ENCODE measurements around the gene TOP1.
"Not testable (repeated sequence)": the region's sequence is repeated elsewhere in the genome, so short reads cannot be mapped to it uniquely, and the experiment has no call there.

Gene TOP1

DNA sequence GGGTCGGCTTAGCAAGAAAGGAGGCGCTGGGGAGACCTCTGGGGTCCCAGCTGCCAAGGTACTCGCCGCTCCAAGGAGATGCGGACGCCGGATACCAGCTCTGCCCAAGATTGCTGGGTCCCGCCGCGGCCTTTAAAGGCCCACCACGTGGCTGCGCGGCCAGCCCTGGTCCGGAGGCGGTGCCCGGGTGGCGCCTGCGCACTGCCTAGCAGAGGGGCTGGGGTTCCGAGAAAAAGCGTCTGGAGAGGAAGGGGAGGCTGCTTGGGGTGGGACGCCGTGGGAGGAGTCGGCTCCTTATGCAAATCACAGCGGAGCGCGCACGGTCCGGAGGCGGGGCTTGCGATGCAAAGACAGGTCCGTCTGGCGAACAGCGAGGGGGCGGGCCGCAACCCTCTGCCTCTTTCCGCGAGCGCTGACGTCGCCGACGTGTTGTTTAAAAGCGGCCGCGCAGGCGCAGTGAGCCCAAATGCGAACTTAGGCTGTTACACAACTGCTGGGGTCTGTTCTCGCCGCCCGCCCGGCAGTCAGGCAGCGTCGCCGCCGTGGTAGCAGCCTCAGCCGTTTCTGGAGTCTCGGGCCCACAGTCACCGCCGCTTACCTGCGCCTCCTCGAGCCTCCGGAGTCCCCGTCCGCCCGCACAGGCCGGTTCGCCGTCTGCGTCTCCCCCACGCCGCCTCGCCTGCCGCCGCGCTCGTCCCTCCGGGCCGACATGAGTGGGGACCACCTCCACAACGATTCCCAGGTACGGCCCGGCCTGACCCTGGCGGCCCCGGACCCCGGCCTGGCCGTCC is at the start of gene TOP1:
Gene TOP1 (plus strand): TSS at position 464 of the 791 bp plus-strand sequence. CDS start 246 bp downstream, at position 710.
- DNase-seq (ENCODE audit: low spot score): peak; percentile 100

DNA sequence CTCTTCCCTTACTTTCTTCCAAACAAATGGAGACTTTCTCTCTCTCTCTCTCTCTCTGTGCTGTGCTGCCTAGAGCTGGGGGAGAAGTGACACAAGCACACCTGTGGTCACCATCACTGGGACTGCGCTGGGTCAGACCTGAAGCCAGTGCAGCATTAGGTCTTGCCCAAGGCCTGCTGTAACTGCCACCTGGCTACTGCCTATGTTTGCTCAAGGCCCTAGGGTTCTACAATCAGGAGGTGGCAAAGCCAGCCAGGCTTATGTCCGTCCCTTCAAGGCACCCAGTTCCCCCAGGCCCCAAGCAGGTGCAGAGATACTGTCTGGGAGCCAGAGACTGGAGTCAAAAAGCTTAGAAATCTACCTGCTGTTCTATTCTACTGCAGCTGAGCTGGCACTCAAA is 49.4 kb upstream of the TOP1 start:
- no peak for DNase-seq (ENCODE audit: low spot score)

DNA sequence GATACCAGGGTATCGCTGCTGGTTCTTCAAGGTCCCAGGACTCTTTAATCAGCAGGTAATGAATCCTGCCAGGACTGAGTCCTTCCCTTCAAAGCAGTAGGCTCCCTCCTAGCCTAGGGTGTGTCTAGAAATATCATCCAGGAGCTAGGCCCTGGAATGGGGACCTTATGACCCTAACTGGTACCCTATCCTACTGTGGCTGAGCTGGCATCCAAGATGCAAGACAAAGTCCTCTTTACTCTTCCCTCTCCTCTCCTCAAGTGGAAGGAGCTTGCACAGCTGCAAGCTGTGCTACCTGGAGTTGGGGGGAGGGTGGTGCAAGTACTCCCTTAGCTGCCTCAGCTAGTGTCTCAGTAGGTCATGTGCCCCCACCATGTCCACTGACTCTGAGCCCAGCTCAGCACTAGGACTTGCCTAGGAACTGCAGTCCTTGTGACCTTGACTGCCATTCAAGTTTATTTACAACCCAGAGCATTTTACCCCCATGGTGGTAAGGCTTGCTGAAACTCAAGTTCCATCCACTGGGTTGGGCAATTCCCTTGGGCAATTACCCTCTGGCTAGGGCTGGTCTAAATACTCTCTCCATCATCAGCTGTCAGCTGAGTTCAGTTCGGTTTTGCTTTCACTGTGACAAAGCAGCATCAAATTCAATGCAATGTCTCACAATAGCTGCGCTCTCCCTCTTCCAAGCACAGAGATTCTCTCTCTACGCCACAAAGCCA is 48.4 kb upstream of the TOP1 start:
- DNase-seq (ENCODE audit: low spot score): no peak

DNA sequence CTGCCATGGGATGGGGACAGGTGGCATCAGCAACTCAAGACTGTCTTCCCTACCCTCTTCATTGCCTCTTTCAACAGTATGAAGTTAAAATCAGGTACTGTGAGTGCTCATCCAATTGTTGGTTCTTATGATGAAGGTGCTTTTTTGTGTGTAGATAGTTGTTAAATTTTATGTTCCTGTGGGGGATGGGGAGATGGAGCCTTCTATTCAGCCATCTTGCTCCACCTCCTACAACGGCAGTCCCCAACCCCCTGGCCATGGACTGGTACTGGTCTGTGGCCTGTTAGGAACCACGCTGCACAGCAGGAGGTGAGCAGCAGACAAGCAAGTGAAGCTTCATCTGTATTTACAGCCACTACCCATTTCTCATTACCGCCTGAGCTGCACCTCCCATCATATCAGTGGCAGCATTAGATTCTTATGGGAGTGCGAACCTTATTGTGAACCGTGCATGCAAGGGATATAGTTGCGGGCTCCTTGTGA is 47.8 kb upstream of the TOP1 start:
- no peak for DNase-seq (ENCODE audit: low spot score)

DNA sequence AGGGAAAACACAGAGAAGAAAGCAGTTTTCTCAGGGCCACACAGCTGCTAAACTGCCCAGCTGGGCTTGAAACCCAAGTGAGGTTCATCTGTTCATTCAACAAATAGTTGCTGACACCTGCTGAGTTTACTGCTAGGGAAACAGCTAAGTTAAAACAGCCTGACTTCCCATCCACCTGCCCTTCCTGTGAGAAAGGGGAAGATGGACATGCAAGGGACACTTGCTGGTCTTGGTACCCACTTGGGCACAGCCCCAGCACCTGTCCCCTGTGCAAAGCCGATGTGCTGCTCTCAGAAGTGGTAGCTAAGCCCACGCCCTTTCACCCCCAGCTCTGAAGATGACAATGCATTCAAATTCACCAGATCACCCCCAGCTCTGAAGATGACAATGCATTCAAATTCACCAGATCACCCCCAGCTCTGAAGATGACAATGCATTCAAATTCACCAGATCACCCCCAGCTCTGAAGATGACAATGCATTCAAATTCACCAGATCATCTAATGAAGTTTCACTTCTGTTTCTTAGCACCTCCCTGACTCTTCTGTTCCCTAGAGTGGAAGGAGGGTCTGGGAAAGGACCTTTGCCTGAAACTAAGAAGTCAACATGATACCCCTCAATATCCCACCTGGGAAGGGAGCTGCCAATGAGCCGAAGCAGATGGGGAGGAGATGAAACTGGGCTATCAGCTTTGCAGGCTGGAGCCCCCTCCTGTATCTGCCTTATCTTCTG is 46.0 kb upstream of the TOP1 start:
- no peak for DNase-seq (ENCODE audit: low spot score)

DNA sequence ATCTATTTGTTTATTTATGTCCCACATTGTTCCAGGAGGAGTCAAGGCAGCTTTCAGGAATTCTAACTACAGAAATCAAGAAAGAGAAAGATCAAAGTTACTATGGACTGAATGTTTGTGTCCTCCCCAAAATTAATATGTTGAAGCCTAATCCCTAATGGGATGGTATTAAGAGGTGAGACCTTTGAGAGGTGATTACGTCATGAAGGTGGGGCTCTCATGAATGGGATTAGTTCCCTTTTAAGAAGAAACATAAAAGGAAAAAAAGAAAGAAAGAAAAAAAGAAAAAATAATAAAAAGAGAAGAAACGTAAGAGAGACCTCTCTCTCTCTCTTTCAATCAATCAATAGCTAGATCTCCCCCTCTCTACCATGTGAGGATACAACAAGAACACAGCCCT is 44.7 kb upstream of the TOP1 start:
- no peak for DNase-seq (ENCODE audit: low spot score)

DNA sequence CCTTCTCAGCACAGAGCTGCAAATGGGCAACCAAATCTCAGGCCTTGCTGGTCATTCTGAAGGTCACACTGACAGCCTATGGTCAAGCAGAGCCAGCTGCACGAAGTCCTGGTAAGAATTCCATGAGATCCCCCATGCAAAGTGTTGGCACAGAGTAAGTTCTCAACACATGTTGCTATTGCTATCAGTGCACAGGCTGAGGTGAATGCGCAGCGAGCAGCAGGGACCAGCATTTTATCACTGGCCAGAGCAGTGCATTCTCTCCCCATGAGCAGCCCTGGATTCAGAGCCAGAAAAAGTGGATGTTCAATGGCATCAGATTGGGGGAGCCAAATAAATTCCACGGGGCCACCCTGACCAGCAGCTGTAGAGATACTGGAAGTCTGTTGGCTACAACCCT is 44.1 kb upstream of the TOP1 start:
- no peak for DNase-seq (ENCODE audit: low spot score)

DNA sequence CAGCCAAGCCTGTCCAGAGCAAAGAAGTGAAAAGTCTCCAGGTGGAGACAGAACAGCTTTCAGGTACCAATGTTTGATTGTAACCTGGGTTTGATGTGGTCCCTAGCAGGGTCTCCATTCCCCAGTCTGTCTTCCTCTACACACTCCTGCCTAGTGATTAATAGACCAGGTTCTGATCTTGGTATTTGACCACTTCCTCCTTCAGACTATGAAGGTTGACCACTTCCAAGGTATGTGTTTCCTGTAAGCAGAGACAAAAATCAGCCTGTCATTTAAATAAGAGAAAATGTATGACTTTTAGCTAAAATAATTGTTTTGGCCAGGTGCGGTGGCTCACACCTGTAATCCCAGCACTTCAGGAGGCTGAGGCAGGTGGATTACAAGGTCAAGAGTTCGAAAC is 41.8 kb upstream of the TOP1 start:
- no peak for DNase-seq (ENCODE audit: low spot score)

DNA sequence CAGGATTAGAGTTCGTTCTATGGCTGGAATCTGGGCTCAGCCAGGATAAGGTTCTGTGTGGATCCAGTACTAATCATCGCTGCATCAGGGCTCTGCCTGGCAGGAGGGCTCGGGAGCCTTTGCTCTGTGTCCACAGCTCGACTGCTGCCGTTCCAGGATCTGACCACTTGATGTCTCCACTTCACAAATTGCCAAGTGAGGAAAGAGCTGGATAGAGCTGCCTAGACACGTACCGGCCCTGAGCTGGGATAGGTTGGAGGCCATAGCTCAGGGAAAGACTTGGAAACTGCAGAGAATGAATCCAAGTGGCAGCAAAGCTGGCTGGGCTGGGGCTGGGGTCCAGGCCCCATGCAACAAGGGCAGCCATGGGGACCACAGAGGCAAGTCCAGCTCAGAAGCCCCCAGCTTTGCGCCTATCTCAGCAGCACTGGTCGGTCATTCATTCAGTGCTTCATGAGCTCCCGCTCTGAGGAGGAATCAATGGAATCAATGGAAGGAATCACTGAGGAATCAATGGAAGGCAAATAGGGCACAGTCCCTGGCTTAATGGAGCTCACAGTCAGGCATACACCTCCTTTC is 38.0 kb upstream of the TOP1 start:
- DNase-seq (ENCODE audit: low spot score): peak; percentile 84

DNA sequence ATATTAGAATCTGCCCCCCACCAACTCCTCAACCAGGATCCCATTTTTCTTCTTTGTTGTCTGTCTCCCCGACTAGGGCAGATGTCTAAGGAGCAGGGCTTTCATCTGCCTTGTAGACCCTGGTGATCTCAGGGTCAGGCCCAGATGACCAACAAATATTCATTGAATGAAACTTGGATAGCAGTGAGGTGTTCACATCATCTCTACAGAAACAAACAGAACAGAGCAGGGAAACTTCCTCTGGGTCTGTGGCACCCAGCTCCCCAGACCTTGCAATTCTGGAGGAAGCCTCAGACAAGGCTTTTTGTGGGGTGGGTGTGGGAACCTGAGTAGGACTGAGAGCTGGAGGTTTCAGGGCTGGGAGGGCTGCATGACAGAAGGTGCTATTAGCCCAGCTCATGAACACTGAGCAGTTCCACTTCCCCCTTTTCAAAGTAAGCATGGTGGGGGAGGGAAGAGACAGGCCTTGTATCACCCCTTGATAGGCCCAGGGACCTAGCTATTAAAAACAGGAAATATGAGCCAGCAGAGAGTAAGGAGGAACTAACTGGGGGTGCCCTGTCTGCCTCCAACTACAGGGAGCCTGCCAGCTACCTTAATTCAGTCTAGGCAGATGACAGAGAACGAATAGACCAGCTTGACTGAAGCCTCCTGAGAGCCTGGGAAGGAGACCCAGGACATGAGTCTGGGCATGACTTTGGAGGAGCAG is 37.3 kb upstream of the TOP1 start:
- DNase-seq (ENCODE audit: low spot score): no peak

DNA sequence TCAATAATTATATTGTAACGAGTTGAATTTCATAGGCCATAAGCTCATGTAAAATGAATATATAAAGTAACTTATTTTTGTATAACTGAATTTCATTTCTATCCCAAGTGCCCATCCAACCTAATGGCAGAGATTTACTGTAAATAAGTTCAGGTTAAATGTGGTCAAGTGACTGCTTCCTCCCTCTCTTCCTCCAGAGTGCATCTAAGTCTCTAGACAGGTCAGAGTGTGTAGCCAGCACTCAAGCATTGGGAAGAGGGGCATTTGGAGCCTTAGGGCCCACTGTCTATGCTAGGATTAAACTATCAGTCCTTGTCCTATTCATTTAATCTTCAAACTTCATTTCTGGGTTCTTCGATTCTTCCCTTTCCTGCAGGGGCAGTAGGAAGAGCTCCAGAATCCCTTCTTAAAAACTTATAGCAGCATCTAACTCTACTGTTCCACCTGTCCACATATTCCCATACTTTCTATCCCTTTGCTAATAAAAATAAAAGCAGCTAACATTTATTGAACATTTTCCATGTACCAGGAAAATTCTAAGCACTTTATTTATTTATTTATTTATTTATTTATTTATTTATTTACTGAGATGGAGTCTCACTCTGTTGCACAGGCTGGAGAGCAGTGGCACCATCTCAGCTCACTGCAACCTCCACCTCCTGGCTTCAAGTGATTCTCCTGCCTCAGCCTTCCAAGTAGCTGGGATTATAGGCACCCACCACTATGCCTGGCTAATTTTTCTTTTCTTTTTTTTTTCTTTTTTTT is 36.1 kb upstream of the TOP1 start:
- no peak for DNase-seq (ENCODE audit: low spot score)

DNA sequence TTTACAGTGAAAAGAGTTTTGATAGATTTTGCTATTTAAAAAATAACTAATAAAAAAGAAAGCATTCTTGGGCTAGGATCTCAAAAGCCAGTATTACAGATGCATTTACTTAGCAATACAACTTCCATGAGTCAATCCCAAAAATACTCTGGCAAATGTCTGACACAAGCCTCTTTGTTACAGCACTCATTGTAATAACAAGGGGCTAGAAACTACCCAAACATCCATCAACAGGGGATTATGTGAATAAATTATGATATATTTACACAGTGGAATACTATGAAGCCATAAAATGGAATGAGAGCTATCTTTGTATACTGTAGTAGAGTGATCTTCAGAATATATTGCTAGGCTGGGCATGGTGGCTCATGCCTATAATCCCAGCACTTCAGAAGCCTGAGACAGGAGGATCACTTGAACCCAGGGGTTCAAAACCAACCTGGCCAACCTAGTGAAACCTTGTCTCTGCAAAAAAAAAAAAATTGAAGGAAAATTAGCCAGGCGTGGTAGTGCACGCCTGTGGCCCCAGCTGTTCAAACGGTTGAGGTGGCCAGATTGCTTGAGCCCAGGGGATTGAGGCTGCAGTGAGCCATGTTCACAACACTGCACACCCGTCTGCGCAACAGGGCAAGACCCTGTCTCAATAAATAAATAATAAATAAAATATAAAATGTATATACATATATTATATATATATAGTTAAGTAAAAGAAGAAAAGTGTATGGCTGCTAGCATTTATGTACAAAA is 34.7 kb upstream of the TOP1 start:
- DNase-seq (ENCODE audit: low spot score): no peak

DNA sequence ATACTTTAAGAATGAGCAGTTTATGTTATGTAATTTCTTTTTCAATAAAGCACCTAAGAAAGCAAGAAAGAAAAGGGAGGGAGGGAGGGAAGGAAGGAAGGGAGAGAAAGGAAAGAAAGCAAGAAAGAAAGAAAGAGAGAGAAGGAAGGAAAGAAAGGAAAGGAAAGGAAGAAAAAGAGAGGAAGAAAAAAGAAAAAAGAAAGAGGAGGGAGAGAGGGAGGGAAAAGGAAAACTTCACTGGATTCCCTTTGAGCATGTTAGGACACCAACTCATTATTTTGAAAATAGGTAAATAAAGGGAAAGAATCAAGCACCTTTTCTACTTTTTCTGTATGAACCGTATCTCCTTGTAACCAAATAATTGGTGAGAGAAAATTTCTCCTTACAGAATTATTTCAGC is 32.3 kb upstream of the TOP1 start:
- DNase-seq (ENCODE audit: low spot score): no peak

DNA sequence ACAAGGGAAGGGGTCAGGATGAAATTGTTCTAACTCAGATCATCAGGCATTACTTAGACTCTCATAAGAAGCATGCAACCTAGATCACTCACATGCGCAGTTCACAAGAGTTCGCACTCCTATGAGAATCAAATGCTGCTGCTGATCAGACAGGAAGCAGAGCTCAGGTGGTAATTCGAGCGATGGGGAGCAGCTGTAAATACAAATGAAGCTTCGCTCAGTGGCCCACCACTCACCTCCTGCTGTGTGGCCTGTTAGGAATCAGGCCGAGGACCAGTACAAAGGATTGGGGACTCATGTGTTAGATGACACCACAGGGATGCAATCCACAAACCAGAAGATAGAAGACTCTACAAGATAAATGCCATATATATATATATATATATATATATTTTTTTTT is 31.5 kb upstream of the TOP1 start:
- DNase-seq (ENCODE audit: low spot score): no peak

DNA sequence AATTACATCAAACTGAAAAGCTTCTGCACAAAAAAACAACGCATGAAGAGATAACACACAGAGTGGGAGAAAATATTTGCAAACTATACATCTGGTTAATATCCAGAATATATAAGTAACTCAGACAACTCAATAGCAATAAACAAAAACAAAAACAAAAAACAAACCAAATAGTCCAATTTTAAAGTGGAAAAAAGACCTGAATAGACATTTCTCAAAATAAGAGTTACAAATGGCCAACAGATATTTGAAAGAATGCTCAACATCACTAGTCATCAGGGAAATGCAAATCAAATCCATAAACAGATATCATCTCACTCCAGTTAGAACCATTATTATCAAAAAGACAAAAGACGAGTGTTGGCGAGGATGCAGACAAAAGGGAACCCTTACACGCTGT is 28.8 kb upstream of the TOP1 start:
- DNase-seq (ENCODE audit: low spot score): no peak

DNA sequence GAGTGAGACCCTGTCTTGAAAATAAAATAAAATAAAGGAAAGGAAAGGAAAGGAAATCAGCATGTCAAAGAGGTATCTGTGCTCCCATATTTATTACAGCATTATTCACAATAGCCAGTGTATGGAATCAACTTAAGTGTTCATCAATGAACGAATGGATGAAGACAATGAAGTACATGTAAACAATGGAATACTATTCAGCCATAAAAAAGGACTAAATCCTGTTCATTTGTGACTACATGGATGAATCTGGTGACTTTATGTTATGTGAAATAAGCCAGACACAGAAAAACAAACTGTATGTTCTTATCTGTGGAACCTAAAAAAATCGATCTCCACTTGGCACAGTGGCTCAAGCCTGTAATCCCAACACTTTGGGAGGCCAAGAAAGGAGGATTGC is 28.0 kb upstream of the TOP1 start:
- no peak for DNase-seq (ENCODE audit: low spot score)

DNA sequence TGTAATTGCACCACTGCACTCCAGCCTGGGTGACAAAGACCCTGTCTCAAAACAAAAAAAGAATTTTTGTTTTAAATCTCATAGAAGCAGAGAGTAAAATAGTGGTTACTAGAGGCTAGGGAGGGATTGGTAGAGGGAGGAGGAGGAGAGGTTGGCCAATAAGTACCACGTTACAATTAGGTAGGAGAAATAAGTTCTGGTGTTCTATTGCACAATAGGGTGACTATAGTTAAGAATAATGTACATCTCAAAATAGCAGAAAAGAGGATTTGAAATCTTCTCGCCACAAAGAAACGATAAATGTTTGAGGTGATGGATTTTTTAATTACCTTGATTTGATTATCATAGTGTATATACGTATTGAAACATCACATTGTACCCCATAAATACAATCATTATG is 27.1 kb upstream of the TOP1 start:
- DNase-seq (ENCODE audit: low spot score): no peak

DNA sequence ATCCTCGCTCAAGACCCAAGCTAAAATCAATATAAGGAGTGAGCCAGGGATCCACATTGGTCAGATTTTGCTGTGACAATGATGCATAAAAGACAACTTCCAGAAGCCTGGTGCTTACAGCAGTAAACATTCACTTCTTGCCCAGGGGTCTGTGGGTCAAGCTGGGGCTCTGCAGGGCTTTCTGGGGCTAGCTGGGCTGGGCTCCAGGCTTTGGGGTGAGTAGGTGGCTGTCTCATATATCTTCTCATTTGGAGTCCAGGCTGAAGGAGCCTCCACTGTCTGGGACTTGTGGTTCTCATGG is 25.8 kb upstream of the TOP1 start:
- no peak for DNase-seq (ENCODE audit: low spot score)

DNA sequence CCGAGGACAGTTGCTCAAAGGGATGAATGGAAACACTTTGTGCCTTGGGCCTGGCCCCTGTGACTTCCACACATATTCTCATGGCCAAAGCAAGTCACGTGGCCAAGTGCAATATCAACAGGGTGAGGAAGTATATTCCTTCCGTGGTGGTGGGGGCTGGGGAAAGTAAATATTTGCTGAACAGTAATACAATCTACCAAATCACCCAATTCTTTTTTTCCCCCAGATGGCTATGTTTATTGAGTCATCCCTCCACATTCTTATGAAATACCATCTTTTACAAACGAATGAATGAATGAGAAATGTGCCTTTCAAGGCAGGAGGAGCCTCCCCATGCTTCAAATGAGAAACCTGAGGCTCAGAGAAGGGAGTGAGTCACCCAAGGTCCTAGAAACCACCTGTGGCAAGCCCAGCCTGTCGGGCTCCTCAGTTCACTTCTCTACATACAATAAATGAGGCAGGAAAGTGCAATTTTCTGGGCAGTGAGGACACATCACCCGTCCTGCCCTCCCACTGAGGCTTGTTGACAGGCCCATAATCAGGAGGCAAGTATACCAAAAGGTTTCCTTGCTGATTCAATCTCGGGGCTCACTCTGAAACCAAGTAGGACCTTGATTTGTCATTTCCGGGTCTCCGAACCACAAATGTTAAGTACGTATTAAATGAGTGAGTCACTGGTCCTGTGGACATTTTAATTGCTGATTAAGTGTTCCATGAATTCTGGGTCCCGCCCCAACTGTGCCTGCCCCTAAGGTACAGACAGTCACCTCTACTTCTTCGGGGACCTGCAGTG is 25.3 kb upstream of the TOP1 start:
- no peak for DNase-seq (ENCODE audit: low spot score)

DNA sequence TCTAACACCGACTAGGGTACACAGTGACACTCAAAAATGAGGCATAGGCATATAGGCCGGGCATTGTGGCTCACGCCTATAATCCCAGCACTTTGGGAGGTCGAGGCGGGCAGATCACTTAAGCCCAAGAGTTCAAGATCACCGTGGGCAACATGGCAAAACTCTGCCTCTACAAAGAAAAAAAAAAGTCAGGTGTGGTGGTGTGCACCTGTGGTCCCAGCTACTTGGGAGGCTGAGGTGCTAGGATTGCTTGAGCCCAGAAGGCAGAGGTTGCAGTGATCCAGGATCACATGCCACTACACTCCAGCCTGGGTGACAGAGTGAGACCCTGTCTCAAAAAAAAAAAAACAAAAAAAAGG is 24.7 kb upstream of the TOP1 start:
- not testable (repeated sequence) for DNase-seq (ENCODE audit: low spot score)
